SU-DHL-6 (cell line): Measurements from ENCODE around the gene RBL1.

Experiments used
- CTCF ChIP-seq: fragments of 200-600 bp; sonication (generic); IDR thresholded peaks from one replicate; pipeline ENCODE4 v1.5.1; 2017; ENCODE audit warnings: antibody characterized with exemption, mild to moderate bottlenecking, low read length, moderate library complexity; ENCODE audit not compliant: insufficient read depth, poor library complexity, severe bottlenecking
- EZH2phosphoT487 ChIP-seq: fragments of 200-600 bp; sonication (generic), shearing (Covaris generic); conservative IDR thresholded peaks from 2 replicates; pipeline ENCODE4 v1.6.1; 2018; ENCODE audit warnings: mild to moderate bottlenecking, antibody characterized with exemption, low read length, moderate library complexity, mixed read lengths

- TF ChIP-seq CTCF (no peak), EZH2phosphoT487 (no peak)
Measured at GRCh38 chr20:36997121-36997520, 98.7 kb downstream of the RBL1 start.
